ENCODE data around the gene SPTAN1. TPM values are rescaled to one million over a fixed set of nuclear protein-coding genes. Genes with fewer than 3 reads are reported as not detected.

The SPTAN1 gene
- total RNA-seq, 1 experiment from 2014 or later, result 111 TPM

GRCh38 chr9:128654481-128654880 is 102.1 kb downstream of the SPTAN1 start:
- ATAC-seq (no peak), DNase-seq (ENCODE audit: low read depth, low spot score) (no peak)
- Histone ChIP-seq H4K20me1 (ENCODE audit: insufficient read depth) (no peaks in the 10 kb centered on the region), H3K27ac (ENCODE audit: low read depth, low read length) (no peak overlapping the region), H2AFZ (ENCODE audit: low read depth, low read length, poor library complexity, severe bottlenecking) (no peak overlapping the region), H3K9me3 (ENCODE audit: control insufficient read depth in 1 of 2, insufficient read depth in 1 of 2, low read depth in 1 of 2, low read length in 2 of 2) (no peaks in the 10 kb centered on the region), H3K27me3 (ENCODE audit: insufficient read depth, low read length) (no peaks in the 10 kb centered on the region), H3K9me2 (ENCODE audit: insufficient read depth) (no peaks in the 10 kb centered on the region), H3K9ac (ENCODE audit: low read length) (no peak overlapping the region), H3K36me3 (ENCODE audit: control insufficient read depth in 1 of 2, insufficient read depth in 2 of 2, low read length in 2 of 2) (no peaks in the 10 kb centered on the region; a peak in 1 of 4 replicates), H3K4me3 (replicated peaks in 1 of 2; ENCODE audit: low read depth in 1 of 2, low read length in 2 of 2) (no peak overlapping the region), H3K4me2 (ENCODE audit: low read length) (no peak overlapping the region), H3K79me2 (ENCODE audit: insufficient read depth, low read length) (peaks cover 39% of the 10 kb centered on the region), H3K4me1 (ENCODE audit: control insufficient read depth in 1 of 2, insufficient read depth in 2 of 2, low read length in 2 of 2) (peaks cover 6 to 32% of the 10 kb centered on the region in 2 experiments)
- RAD21 ChIA-PET (ENCODE audit: low non-redundant PET in 1 of 2, low total read pairs in 2 of 2, uncharacterized antibody in 2 of 2, unreplicated experiment in 2 of 2), result no interaction called here
- POLR2A ChIA-PET, result interaction anchor here (1.7 to 1.8 kb wide), 2 partner anchors 16 to 19 kb away, joined by 5 to 7 read pairs; no protein-coding TSS in a partner anchor
- CTCF ChIA-PET, result interaction anchor here (1.0 to 2.5 kb wide), 3 partner anchors 8 to 35 kb away, joined by 4 to 8 read pairs (median 4); no protein-coding TSS in a partner anchor
- intact Hi-C loops (cut with micrococcal nuclease), result no loop called here
- TF ChIP-seq YY1 (IDR thresholded peaks at IDR 0.05; ENCODE audit: extremely low read depth, insufficient replicate concordance, low read depth, low read length) (no peak), POLR2AphosphoS5 (IDR thresholded peaks at IDR 0.05; ENCODE audit: low read depth, low read length) (no peak), CBX3 (IDR thresholded peaks at IDR 0.05; ENCODE audit: low read depth) (no peak), CEBPB (IDR thresholded peaks at IDR 0.05; ENCODE audit: low read depth) (no peak), CTCF (IDR thresholded peaks at IDR 0.05 in 2 of 3, conservative IDR thresholded peaks at IDR 0.05 in 1 of 3; ENCODE audit: borderline replicate concordance in 1 of 3, insufficient read depth in 1 of 3, low read depth in 2 of 3, low read length in 2 of 3) (no peak), ATF3 (IDR thresholded peaks at IDR 0.05) (no peak), TCF7L2 (IDR thresholded peaks at IDR 0.05; ENCODE audit: borderline replicate concordance, extremely low read depth, insufficient read depth, insufficient read length) (no peak)
- TF ChIP-seq, protein P1, sequence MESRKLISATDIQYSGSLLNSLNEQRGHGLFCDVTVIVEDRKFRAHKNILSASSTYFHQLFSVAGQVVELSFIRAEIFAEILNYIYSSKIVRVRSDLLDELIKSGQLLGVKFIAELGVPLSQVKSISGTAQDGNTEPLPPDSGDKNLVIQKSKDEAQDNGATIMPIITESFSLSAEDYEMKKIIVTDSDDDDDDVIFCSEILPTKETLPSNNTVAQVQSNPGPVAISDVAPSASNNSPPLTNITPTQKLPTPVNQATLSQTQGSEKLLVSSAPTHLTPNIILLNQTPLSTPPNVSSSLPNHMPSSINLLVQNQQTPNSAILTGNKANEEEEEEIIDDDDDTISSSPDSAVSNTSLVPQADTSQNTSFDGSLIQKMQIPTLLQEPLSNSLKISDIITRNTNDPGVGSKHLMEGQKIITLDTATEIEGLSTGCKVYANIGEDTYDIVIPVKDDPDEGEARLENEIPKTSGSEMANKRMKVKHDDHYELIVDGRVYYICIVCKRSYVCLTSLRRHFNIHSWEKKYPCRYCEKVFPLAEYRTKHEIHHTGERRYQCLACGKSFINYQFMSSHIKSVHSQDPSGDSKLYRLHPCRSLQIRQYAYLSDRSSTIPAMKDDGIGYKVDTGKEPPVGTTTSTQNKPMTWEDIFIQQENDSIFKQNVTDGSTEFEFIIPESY (IDR thresholded peaks at IDR 0.05; ENCODE audit: extremely low read depth, insufficient replicate concordance, low read length), result no peak
- no TSS peak for BruUV-seq (replicated peaks)
